HEK293 (cell line): ENCODE data around the gene WDR74.

Experiments
- CTCF ChIA-PET: fragments of 350-600 bp; formaldehyde crosslinking; extraction: SDS; loops from one replicate; lab custom pipeline; 2021; ENCODE audit warnings: antibody characterized with exemption; lab: Yijun Ruan, JAX
- POLR2A ChIA-PET: fragments of 300-600 bp; formaldehyde crosslinking; extraction: SDS; loops from one replicate; lab custom pipeline; 2020; ENCODE audit warnings: antibody characterized with exemption, inconsistent platforms; lab: Yijun Ruan, JAX
- H3K27ac ChIP-seq: fragments of 200-500 bp; sonication (Bioruptor generic); 2 replicates; pipeline ENCODE4 v1.5.1; 2014; ENCODE audit warnings: low read depth, low read length, control low read depth, inconsistent platforms; ENCODE audit errors: extremely low read depth
- H3K36me3 ChIP-seq, 2 experiments: fragments of 200-500 bp in 1 of 2; sonication (Bioruptor generic) in 1 of 2; 1 replicate in 1 of 2; 2 replicates in 1 of 2; pipeline ENCODE4 v1.5.1; 2014 to 2017; ENCODE audit warnings: inconsistent platforms in 2 of 2, low read length in 2 of 2; ENCODE audit not compliant: control insufficient read depth in 2 of 2, insufficient read depth in 1 of 2
- H3K4me1 ChIP-seq: fragments of 200-500 bp; sonication (Bioruptor generic); 2 replicates; pipeline ENCODE4 v1.5.1; 2014; ENCODE audit warnings: mild to moderate bottlenecking, low read length, inconsistent platforms; ENCODE audit not compliant: control insufficient read depth, insufficient read depth
- H3K4me3 ChIP-seq: 2 replicates; pipeline ENCODE4 v1.5.1; 2011; ENCODE audit warnings: low read depth, mild to moderate bottlenecking, control low read depth, low read length, moderate library complexity
- H3K9me3 ChIP-seq: fragments of 200-500 bp; sonication (Bioruptor generic); 2 replicates; pipeline ENCODE4 v1.5.1; 2014; ENCODE audit warnings: low read depth, low read length, inconsistent platforms; ENCODE audit not compliant: control insufficient read depth, insufficient read depth
- GLI2 ChIP-seq: fragments of 450-650 bp; formaldehyde crosslinking; IDR thresholded peaks from 2 replicates; pipeline ENCODE4; 2017; ENCODE audit warnings: missing biosample characterization, missing genetic modification characterization, low read depth, borderline replicate concordance
- HOXD13 ChIP-seq: sonication (generic); formaldehyde crosslinking; IDR thresholded peaks from 2 replicates; pipeline ENCODE4 v1.8.0; 2022; ENCODE audit warnings: missing genetic modification reagents, borderline replicate concordance
- KLF7 ChIP-seq: fragments of 450-650 bp; formaldehyde crosslinking; IDR thresholded peaks from 2 replicates; pipeline ENCODE4 v1.5.1; 2016; ENCODE audit warnings: missing biosample characterization, missing genetic modification characterization, borderline replicate concordance
- OVOL3 ChIP-seq: fragments of 450-650 bp; formaldehyde crosslinking; IDR thresholded peaks from 2 replicates; pipeline ENCODE4 v1.5.1; 2016; ENCODE audit warnings: missing biosample characterization, missing genetic modification characterization
- PBX3 ChIP-seq: sonication (generic); formaldehyde crosslinking; IDR thresholded peaks from 2 replicates; pipeline ENCODE4 v1.8.1; 2022; ENCODE audit warnings: mild to moderate bottlenecking, moderate library complexity, missing genetic modification reagents
- PRDM6 ChIP-seq: fragments of 450-650 bp; formaldehyde crosslinking; IDR thresholded peaks from 2 replicates; pipeline ENCODE4 v1.5.1; 2017; ENCODE audit warnings: missing biosample characterization, missing genetic modification characterization
- YY2 ChIP-seq: fragments of 450-650 bp; formaldehyde crosslinking; IDR thresholded peaks from 2 replicates; pipeline ENCODE4 v1.5.1; 2016; ENCODE audit warnings: missing biosample characterization, missing genetic modification characterization
- ZBTB21 ChIP-seq: fragments of 450-650 bp; formaldehyde crosslinking; IDR thresholded peaks from 2 replicates; pipeline ENCODE4 v1.5.1; 2017; ENCODE audit warnings: missing biosample characterization, missing genetic modification characterization
- ZBTB7A ChIP-seq: fragments of 450-650 bp; formaldehyde crosslinking; IDR thresholded peaks from 2 replicates; pipeline ENCODE4 v1.5.1; 2016; ENCODE audit warnings: low read depth, missing biosample characterization, missing genetic modification characterization
- ZFHX2 ChIP-seq: fragments of 450-650 bp; formaldehyde crosslinking; conservative IDR thresholded peaks from 2 replicates; pipeline ENCODE4 v1.5.1; 2016; ENCODE audit warnings: missing biosample characterization, missing genetic modification characterization
- ZNF133 ChIP-seq: fragments of 450-650 bp; formaldehyde crosslinking; IDR thresholded peaks from 2 replicates; pipeline ENCODE4 v1.5.1; 2016; ENCODE audit warnings: missing biosample characterization, missing genetic modification characterization
- ZNF157 ChIP-seq: fragments of 450-650 bp; formaldehyde crosslinking; IDR thresholded peaks from 2 replicates; pipeline ENCODE4 v1.5.1; 2016; ENCODE audit warnings: missing biosample characterization, missing genetic modification characterization
- ZNF16 ChIP-seq: fragments of 450-650 bp; formaldehyde crosslinking; IDR thresholded peaks from 2 replicates; pipeline ENCODE4 v1.5.1; 2016; ENCODE audit warnings: low read depth, missing biosample characterization, missing genetic modification characterization
- ZNF169 ChIP-seq: fragments of 450-650 bp; formaldehyde crosslinking; IDR thresholded peaks from 2 replicates; pipeline ENCODE4 v1.5.1; 2016; ENCODE audit warnings: missing biosample characterization, missing genetic modification characterization
- ZNF202 ChIP-seq: fragments of 450-650 bp; formaldehyde crosslinking; IDR thresholded peaks from 2 replicates; pipeline ENCODE4 v1.5.1; 2016; ENCODE audit warnings: missing biosample characterization, missing genetic modification characterization, borderline replicate concordance
- ZNF302 ChIP-seq: fragments of 450-650 bp; formaldehyde crosslinking; IDR thresholded peaks from 2 replicates; pipeline ENCODE4 v1.5.1; 2016; ENCODE audit warnings: missing biosample characterization, missing genetic modification characterization, low read depth
- ZNF324 ChIP-seq: fragments of 450-650 bp; formaldehyde crosslinking; IDR thresholded peaks from 2 replicates; pipeline ENCODE4 v1.5.1; 2016; ENCODE audit warnings: missing biosample characterization, missing genetic modification characterization
- ZNF341 ChIP-seq: fragments of 450-650 bp; formaldehyde crosslinking; IDR thresholded peaks from 2 replicates; pipeline ENCODE4; 2016; ENCODE audit warnings: low read depth, missing biosample characterization, missing genetic modification characterization
- ZNF488 ChIP-seq: fragments of 450-650 bp; formaldehyde crosslinking; IDR thresholded peaks from 2 replicates; pipeline ENCODE4 v1.5.1; 2016; ENCODE audit warnings: missing biosample characterization, missing genetic modification characterization
- ZNF521 ChIP-seq: fragments of 450-650 bp; formaldehyde crosslinking; IDR thresholded peaks from 2 replicates; pipeline ENCODE4 v1.5.1; 2017; ENCODE audit warnings: missing biosample characterization, mild to moderate bottlenecking, missing genetic modification characterization
- ZNF530 ChIP-seq: fragments of 450-650 bp; formaldehyde crosslinking; IDR thresholded peaks from 2 replicates; pipeline ENCODE4 v1.5.1; 2016; ENCODE audit warnings: low read depth, missing biosample characterization, missing genetic modification characterization
- ZNF544 ChIP-seq: fragments of 450-650 bp; formaldehyde crosslinking; IDR thresholded peaks from 2 replicates; pipeline ENCODE4 v1.5.0; 2017; ENCODE audit warnings: missing biosample characterization, missing genetic modification characterization
- ZNF596 ChIP-seq: fragments of 450-650 bp; IDR thresholded peaks from 2 replicates; pipeline ENCODE4 v1.5.0; 2018; ENCODE audit warnings: missing biosample characterization, mild to moderate bottlenecking, missing genetic modification characterization, moderate library complexity
- ZNF658 ChIP-seq: fragments of 450-650 bp; formaldehyde crosslinking; IDR thresholded peaks from 2 replicates; pipeline ENCODE4; 2016; ENCODE audit warnings: missing biosample characterization, missing genetic modification characterization
- ZNF785 ChIP-seq: fragments of 450-650 bp; formaldehyde crosslinking; IDR thresholded peaks from 2 replicates; pipeline ENCODE4 v1.5.1; 2016; ENCODE audit warnings: missing biosample characterization, missing genetic modification characterization
- ZNF843 ChIP-seq: fragments of 450-650 bp; formaldehyde crosslinking; IDR thresholded peaks from 2 replicates; pipeline ENCODE4 v1.5.1; 2016; ENCODE audit warnings: missing biosample characterization, missing genetic modification characterization
- ZXDB ChIP-seq: fragments of 450-650 bp; formaldehyde crosslinking; IDR thresholded peaks from 2 replicates; pipeline ENCODE4 v1.5.1; 2016; ENCODE audit warnings: missing biosample characterization, missing genetic modification characterization
- TF ChIP-seq, protein P1 (sequence below): fragments of 450-650 bp; formaldehyde crosslinking; IDR thresholded peaks from 2 replicates; pipeline ENCODE4; 2016; ENCODE audit warnings: missing biosample characterization, missing genetic modification characterization
- TF ChIP-seq, protein P2 (sequence below): fragments of 450-650 bp; formaldehyde crosslinking; IDR thresholded peaks from 2 replicates; pipeline ENCODE4 v1.5.1; 2016; ENCODE audit warnings: missing biosample characterization, missing genetic modification characterization
- TF ChIP-seq, protein P3 (sequence below): fragments of 450-650 bp; formaldehyde crosslinking; IDR thresholded peaks from 2 replicates; pipeline ENCODE4 v1.5.1; 2017; ENCODE audit warnings: missing biosample characterization, missing genetic modification characterization

WDR74 gene

GRCh38 chr11:62841361-62842170 is 2.2 kb upstream of the WDR74 start:
- Histone ChIP-seq H3K36me3 (peaks cover 0 to 11% of the 10 kb centered on the region in 2 experiments; a peak in 2 of 3 replicates), H3K4me3 (peak overlapping the region; percentile 42), H3K27ac (peak overlapping the region; percentile 92), H3K9me3 (no peaks in the 10 kb centered on the region), H3K4me1 (no peaks in the 10 kb centered on the region)
- ChIA-PET POLR2A (interaction anchor here (0.6 to 3.4 kb wide), 58 partner anchors 9 to 1462 kb away, joined by 3 to 182 read pairs (median 6); partner anchors contain the start of genes AHNAK, B3GAT3, BSCL2 and C11orf98), CTCF (interaction anchor here (0.8 to 2.3 kb wide), 3 partner anchors 20 to 944 kb away, joined by 4 to 9 read pairs (median 7); no protein-coding TSS in a partner anchor)
- TF ChIP-seq KLF7 (tag by site-specific recombination) (peak; percentile 83; the same call in 1 of the 2 replicates), OVOL3 (peak; percentile 95), ZNF596 (tag by site-specific recombination) (peak; percentile 86), ZNF169 (tag by site-specific recombination) (peak; percentile 74; the same call in 1 of the 2 replicates), ZNF785 (tag by site-specific recombination) (0 out of 2 replicates have a peak, but pooled peaks have one; percentile 25), ZXDB (tag by site-specific recombination) (peak; percentile 97), HOXD13 (CRISPR knock-in tag) (peak; percentile 88), ZFHX2 (tag by site-specific recombination) (0 out of 2 replicates have a peak, but pooled peaks have one; percentile 11), ZNF16 (tag by site-specific recombination) (peak; percentile 69), GLI2 (tag by site-specific recombination) (no peak; the same call in 1 of the 2 replicates), ZNF544 (no peak), ZNF202 (tag by site-specific recombination) (no peak), ZNF302 (tag by site-specific recombination) (peak; percentile 48), ZNF341 (tag by site-specific recombination) (peak; percentile 94), YY2 (tag by site-specific recombination) (peak; percentile 76), ZBTB21 (tag by site-specific recombination) (no peak), ZNF521 (no peak), ZBTB7A (tag by site-specific recombination) (no peak), ZNF157 (tag by site-specific recombination) (no peak), ZNF324 (tag by site-specific recombination) (peak; percentile 77), ZNF133 (no peak), ZNF843 (tag by site-specific recombination) (peak; percentile 95), ZNF658 (tag by site-specific recombination) (no peak), PBX3 (CRISPR knock-in tag) (no peak), ZNF530 (tag by site-specific recombination) (no peak), PRDM6 (peak; percentile 93), ZNF488 (tag by site-specific recombination) (0 out of 2 replicates have a peak, but pooled peaks have one; percentile 34)
- TF ChIP-seq, protein P1, sequence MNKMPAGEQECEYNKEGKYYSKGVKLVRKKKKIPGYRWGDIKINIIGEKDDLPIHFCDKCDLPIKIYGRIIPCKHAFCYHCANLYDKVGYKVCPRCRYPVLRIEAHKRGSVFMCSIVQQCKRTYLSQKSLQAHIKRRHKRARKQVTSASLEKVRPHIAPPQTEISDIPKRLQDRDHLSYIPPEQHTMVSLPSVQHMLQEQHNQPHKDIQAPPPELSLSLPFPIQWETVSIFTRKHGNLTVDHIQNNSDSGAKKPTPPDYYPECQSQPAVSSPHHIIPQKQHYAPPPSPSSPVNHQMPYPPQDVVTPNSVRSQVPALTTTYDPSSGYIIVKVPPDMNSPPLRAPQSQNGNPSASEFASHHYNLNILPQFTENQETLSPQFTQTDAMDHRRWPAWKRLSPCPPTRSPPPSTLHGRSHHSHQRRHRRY (tag by site-specific recombination): no peak
- TF ChIP-seq, protein P2, sequence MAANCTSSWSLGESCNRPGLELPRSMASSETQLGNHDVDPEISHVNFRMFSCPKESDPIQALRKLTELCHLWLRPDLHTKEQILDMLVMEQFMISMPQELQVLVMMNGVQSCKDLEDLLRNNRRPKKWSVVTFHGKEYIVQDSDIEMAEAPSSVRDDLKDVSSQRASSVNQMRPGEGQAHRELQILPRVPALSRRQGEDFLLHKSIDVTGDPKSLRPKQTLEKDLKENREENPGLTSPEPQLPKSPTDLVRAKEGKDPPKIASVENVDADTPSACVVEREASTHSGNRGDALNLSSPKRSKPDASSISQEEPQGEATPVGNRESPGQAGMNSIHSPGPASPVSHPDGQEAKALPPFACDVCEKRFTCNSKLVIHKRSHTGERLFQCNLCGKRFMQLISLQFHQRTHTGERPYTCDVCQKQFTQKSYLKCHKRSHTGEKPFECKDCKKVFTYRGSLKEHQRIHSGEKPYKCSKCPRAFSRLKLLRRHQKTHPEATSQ: peak; percentile 50; the same call in 1 of the 2 replicates
- TF ChIP-seq, protein P3, sequence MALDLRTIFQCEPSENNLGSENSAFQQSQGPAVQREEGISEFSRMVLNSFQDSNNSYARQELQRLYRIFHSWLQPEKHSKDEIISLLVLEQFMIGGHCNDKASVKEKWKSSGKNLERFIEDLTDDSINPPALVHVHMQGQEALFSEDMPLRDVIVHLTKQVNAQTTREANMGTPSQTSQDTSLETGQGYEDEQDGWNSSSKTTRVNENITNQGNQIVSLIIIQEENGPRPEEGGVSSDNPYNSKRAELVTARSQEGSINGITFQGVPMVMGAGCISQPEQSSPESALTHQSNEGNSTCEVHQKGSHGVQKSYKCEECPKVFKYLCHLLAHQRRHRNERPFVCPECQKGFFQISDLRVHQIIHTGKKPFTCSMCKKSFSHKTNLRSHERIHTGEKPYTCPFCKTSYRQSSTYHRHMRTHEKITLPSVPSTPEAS: 0 out of 2 replicates have a peak, but pooled peaks have one; percentile 14
